GM23248 (cell line): ENCODE results near the gene MYOM1. TPM values are rescaled to one million over a fixed set of nuclear protein-coding genes. Genes with fewer than 3 reads are reported as not detected.
"Not testable (repeated sequence)": the region's sequence is repeated elsewhere in the genome, so short reads cannot be mapped to it uniquely, and the experiment has no call there.

Experiments used
- DNase-seq: peaks from one replicate; pipeline ENCODE4 v3.0.0-alpha.2; 2015
- H2AFZ ChIP-seq: fragments of 200-600 bp; sonication (generic); 2 replicates; pipeline ENCODE4 v1.6.1; 2016; ENCODE audit warnings: antibody characterized with exemption
- H3F3A ChIP-seq: fragments of 200-600 bp; sonication (generic); 2 replicates; pipeline ENCODE4 v1.6.1; 2016; ENCODE audit warnings: mild to moderate bottlenecking, antibody characterized with exemption, mixed run types; ENCODE audit not compliant: insufficient read depth
- H3K27ac ChIP-seq: fragments of 200-600 bp; sonication (generic); 2 replicates; pipeline ENCODE4 v1.5.1; 2016; ENCODE audit warnings: mild to moderate bottlenecking
- H3K27me3 ChIP-seq: fragments of 200-600 bp; sonication (generic); replicated peaks from 2 replicates; pipeline ENCODE4 v1.6.1; 2016; ENCODE audit warnings: mild to moderate bottlenecking; ENCODE audit not compliant: insufficient read depth
- H3K36me3 ChIP-seq: fragments of 200-600 bp; sonication (generic); 2 replicates; pipeline ENCODE4 v1.6.1; 2016; ENCODE audit warnings: low read depth, mild to moderate bottlenecking
- H3K4me1 ChIP-seq: fragments of 200-600 bp; sonication (generic); 2 replicates; pipeline ENCODE4 v1.6.1; 2016; ENCODE audit warnings: mild to moderate bottlenecking; ENCODE audit not compliant: insufficient read depth
- H3K4me2 ChIP-seq: fragments of 200-600 bp; sonication (generic); one replicate; pipeline ENCODE4 v1.6.1; 2016; ENCODE audit warnings: mild to moderate bottlenecking; ENCODE audit not compliant: unreplicated experiment
- H3K4me3 ChIP-seq: fragments of 200-600 bp; sonication (generic); 2 replicates; pipeline ENCODE4 v1.5.1; 2016; ENCODE audit warnings: mild to moderate bottlenecking
- H3K79me2 ChIP-seq: fragments of 200-600 bp; sonication (generic); 2 replicates; pipeline ENCODE4 v1.6.1; 2016; ENCODE audit warnings: mild to moderate bottlenecking; ENCODE audit not compliant: insufficient read depth
- H3K9ac ChIP-seq: fragments of 200-600 bp; sonication (generic); 2 replicates; pipeline ENCODE4 v1.6.1; 2016; ENCODE audit warnings: mild to moderate bottlenecking
- H3K9me2 ChIP-seq: fragments of 200-600 bp; sonication (generic); 2 replicates; pipeline ENCODE4 v1.6.1; 2016; ENCODE audit warnings: mixed run types, mild to moderate bottlenecking, moderate library complexity; ENCODE audit not compliant: insufficient read depth
- H3K9me3 ChIP-seq: fragments of 200-600 bp; sonication (generic); one replicate; pipeline ENCODE4 v1.6.1; 2017; ENCODE audit warnings: low read depth
- H4K20me1 ChIP-seq: fragments of 200-600 bp; sonication (generic); 2 replicates; pipeline ENCODE4 v1.6.0; 2016; ENCODE audit not compliant: insufficient read depth
- EZH2 ChIP-seq: fragments of 200-600 bp; sonication (generic); IDR thresholded peaks from 2 replicates; pipeline ENCODE4 v1.6.1; 2018; ENCODE audit warnings: antibody characterized with exemption, mild to moderate bottlenecking; ENCODE audit not compliant: insufficient read depth, poor library complexity, severe bottlenecking
- EZH2phosphoT487 ChIP-seq: fragments of 200-600 bp; sonication (generic); IDR thresholded peaks from 2 replicates; pipeline ENCODE4 v1.6.1; 2018; ENCODE audit warnings: antibody characterized with exemption, moderate library complexity, mild to moderate bottlenecking, low read depth; ENCODE audit not compliant: insufficient read depth
- WGBS, 2 experiments: methylation state at CpG; one replicate each; pipeline ENCODE4 v1.1.6; 2015 to 2017; ENCODE audit warnings: low lambda C conversion rate in 2 of 2, low coverage in 1 of 2; ENCODE audit errors: missing lambda C conversion rate in 2 of 2; 5-methylcytosine and 5-hydroxymethylcytosine counted together
- in situ Hi-C: fragments of 300-500 bp; cut with MboI; formaldehyde crosslinking; loops from 2 replicates; pipeline ENCODE4 v1.15.0; 2020
- polyA plus RNA-seq: library from polyadenylated mRNA; unstranded; fragments of >200 nt; fragmentation: Nextera tagmentation; extraction: Ambion mirVana; gene quantifications from 2 replicates; pipeline ENCODE4 v1.2.1, GENCODE V29; 2016
- total RNA-seq: library from RNA; depleted of rRNA; stranded (reverse); fragments of >200 nt; shearing (Covaris generic); gene quantifications from 2 replicates; pipeline ENCODE4 v1.2.3, GENCODE V29; 2014

Gene MYOM1
- total and polyA plus RNA-seq, 2 experiments from 2014 or later: 0.64 to 0.65 TPM

DNA sequence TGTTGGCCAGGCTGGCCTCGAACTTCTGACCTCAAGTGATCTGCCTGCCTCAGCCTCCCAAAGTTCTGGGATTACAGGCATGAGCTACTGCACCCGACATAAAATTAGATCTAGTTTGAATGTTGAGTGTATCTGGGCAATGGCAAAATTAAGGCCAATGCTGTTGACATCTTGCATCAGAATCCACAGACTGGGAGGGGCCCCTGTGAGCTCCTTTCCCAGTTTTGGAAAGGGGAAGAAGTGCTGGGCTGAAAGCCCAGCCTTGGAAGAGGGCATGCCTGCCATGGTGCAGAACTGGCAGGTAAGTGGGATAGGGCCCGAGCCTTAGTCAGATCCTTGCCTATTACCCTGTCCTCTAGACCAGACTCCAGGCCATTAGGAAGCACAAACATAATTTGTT lies 4.5 kb upstream of the MYOM1 start:
- DNase-seq: no peak
- Histone ChIP-seq H3K4me3 (no peak overlapping the region), H2AFZ (no peak overlapping the region), H3K9ac (no peak overlapping the region), H3K9me2 (no peaks in the 10 kb centered on the region), H3F3A (no peaks in the 10 kb centered on the region), H3K27me3 (no peaks in the 10 kb centered on the region), H3K36me3 (no peaks in the 10 kb centered on the region), H3K27ac (no peak overlapping the region), H3K4me2 (no peak overlapping the region), H3K9me3 (no peaks in the 10 kb centered on the region), H3K4me1 (no peaks in the 10 kb centered on the region), H3K79me2 (no peaks in the 10 kb centered on the region), H4K20me1 (no peaks in the 10 kb centered on the region)
- TF ChIP-seq EZH2 (no peak), EZH2phosphoT487 (no peak)
- in situ Hi-C loops: no loop called here
- WGBS, 2 experiments: 82 to 87% methylated on average over 3 of the region's 3 CpGs

DNA sequence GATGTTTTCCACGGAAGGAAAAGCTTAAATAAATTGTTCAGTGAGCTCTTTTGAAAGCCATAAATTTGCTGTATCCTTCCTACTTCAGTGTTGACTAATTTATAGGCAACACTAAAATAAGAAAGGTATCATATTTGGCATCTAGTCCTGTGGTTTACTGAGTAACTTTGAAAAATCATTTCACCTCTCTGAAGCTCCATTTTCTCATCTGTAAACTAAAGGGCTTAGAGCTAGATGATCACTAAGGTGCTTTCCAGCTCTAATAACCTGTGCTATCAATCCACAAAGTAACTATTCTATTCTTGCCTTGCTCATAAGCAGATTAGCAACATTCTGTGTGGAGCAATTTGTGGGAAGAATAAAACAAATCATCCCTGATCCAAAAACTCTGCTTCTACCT lies 3.6 kb upstream of the MYOM1 start:
- 88 to 91% methylated on average over 1 of the region's 1 CpG for WGBS, 2 experiments
- no peaks in the 10 kb centered on the region for H3F3A ChIP-seq
- no peak overlapping the region for H3K9ac ChIP-seq
- H3K9me2 ChIP-seq: no peaks in the 10 kb centered on the region
- H4K20me1 ChIP-seq: no peaks in the 10 kb centered on the region
- H3K27ac ChIP-seq: no peak overlapping the region
- no peak overlapping the region for H3K4me2 ChIP-seq
- DNase-seq: no peak
- no peaks in the 10 kb centered on the region for H3K4me1 ChIP-seq
- H3K27me3 ChIP-seq: no peaks in the 10 kb centered on the region
- no peak overlapping the region for H3K4me3 ChIP-seq
- in situ Hi-C loops: no loop called here
- H3K9me3 ChIP-seq: no peaks in the 10 kb centered on the region
- H2AFZ ChIP-seq: no peak overlapping the region
- TF ChIP-seq EZH2phosphoT487: no peak
- TF ChIP-seq EZH2: no peak
- no peaks in the 10 kb centered on the region for H3K79me2 ChIP-seq
- H3K36me3 ChIP-seq: no peaks in the 10 kb centered on the region

DNA sequence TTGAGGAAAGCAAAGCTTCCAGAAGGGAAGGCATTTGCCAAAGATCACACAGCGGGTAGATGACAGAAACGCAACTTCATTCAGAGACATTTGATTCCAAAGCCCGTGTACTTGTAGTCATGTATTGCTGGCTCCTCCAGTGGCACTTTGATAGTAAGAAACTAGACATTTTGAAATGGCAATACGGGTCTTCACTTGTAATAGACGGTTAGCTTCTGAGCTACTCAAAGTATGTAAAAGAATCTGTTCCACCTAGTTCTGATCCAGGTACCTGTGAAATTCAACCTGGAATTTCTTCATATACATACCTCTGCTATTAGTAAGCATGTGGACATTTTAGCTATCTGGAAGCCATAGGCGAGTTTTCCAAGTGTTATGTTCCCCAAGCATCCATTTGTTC lies 1.7 kb upstream of the MYOM1 start:
- WGBS, 2 experiments: 85 to 93% methylated on average over 6 of the region's 6 CpGs

DNA sequence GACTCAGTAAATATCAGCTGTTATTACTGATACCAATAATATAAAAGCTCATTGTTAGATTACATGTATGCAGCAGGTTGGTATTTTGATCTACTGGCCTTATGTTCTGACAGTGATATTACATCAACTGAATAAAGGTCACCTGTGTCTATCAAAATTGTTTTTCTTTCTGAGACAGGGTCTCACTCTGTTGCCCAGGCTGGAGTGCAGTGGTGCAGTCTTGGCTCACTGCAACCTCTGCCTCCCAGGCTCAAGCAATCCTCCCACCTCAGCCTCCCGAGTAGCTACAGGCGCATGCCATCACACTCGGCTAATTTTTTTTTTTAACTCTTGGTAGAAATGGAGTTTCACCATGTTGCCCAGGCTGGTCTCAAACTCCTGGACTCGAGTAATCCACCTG lies 1.1 kb upstream of the MYOM1 start:
- H3K4me2 ChIP-seq, H3K4me1 ChIP-seq, H3K27me3 ChIP-seq, H4K20me1 ChIP-seq, H3K9me3 ChIP-seq, H3K27ac ChIP-seq, H2AFZ ChIP-seq, in situ Hi-C loops, H3K4me3 ChIP-seq, DNase-seq, H3K9ac ChIP-seq, H3F3A ChIP-seq, H3K9me2 ChIP-seq, H3K79me2 ChIP-seq, H3K36me3 ChIP-seq: not testable (repeated sequence)
- WGBS, 2 experiments: 77 to 82% methylated on average over 4 of the region's 4 CpGs

More for the DNA sequence above, 1.7 kb upstream of the MYOM1 start:
- no peaks in the 10 kb centered on the region for H3K9me2 ChIP-seq
- no peaks in the 10 kb centered on the region for H3K9me3 ChIP-seq
- H3K79me2 ChIP-seq: no peaks in the 10 kb centered on the region
- H3K27me3 ChIP-seq: no peaks in the 10 kb centered on the region
- no peaks in the 10 kb centered on the region for H3K36me3 ChIP-seq
- H2AFZ ChIP-seq: no peak overlapping the region
- no peaks in the 10 kb centered on the region for H3F3A ChIP-seq
- H3K4me3 ChIP-seq: no peak overlapping the region
- no peaks in the 10 kb centered on the region for H3K4me1 ChIP-seq
- in situ Hi-C loops: no loop called here
- DNase-seq: no peak
- TF ChIP-seq EZH2 (no peak), EZH2phosphoT487 (no peak)
- H4K20me1 ChIP-seq: no peaks in the 10 kb centered on the region
- no peak overlapping the region for H3K4me2 ChIP-seq
- H3K27ac ChIP-seq: no peak overlapping the region
- no peak overlapping the region for H3K9ac ChIP-seq

DNA sequence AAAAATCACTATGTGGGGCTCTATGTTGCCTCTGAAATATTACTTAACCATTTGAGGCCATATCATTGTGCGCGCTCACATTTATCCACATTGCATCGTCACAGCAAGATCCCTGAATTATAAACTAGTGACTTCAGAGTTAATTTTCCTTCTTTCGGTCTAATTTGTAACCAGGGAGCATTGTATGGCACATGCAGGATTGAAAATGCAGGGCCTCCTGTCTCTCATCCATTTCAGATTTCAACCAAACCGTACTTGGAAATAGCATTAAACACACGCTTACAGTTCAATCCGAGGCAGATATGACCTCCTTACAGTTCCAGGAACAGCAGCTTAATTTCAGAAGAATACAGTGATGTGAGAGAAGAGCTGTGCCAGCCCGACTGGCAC lies 532 bp downstream of the MYOM1 start:
- H3K4me3 ChIP-seq: no peak overlapping the region
- no peaks in the 10 kb centered on the region for H4K20me1 ChIP-seq
- H2AFZ ChIP-seq: no peak overlapping the region; the same call in 1 of the 2 replicates
- no peaks in the 10 kb centered on the region for H3K9me2 ChIP-seq
- no peaks in the 10 kb centered on the region for H3K79me2 ChIP-seq
- H3K9ac ChIP-seq: no peak overlapping the region
- 74 to 80% methylated on average over 8 of the region's 8 CpGs for WGBS, 2 experiments
- in situ Hi-C loops: no loop called here
- no peaks in the 10 kb centered on the region for H3K4me1 ChIP-seq
- H3K9me3 ChIP-seq: no peaks in the 10 kb centered on the region
- no peak overlapping the region for H3K27ac ChIP-seq
- no peaks in the 10 kb centered on the region for H3F3A ChIP-seq
- H3K4me2 ChIP-seq: no peak overlapping the region
- no peak for TF ChIP-seq EZH2phosphoT487
- no peaks in the 10 kb centered on the region for H3K36me3 ChIP-seq
- no peaks in the 10 kb centered on the region for H3K27me3 ChIP-seq
- DNase-seq: no peak
